DMS 273 treated with DMSO at 0.1 percent for 48 hours (cell line): ENCODE measurements around the gene HMSD.

Experiments used
- DNase-seq: peaks from one replicate; lab custom pipeline; 2025; lab: John Stamatoyannopoulos, UW

HMSD gene

DNA sequence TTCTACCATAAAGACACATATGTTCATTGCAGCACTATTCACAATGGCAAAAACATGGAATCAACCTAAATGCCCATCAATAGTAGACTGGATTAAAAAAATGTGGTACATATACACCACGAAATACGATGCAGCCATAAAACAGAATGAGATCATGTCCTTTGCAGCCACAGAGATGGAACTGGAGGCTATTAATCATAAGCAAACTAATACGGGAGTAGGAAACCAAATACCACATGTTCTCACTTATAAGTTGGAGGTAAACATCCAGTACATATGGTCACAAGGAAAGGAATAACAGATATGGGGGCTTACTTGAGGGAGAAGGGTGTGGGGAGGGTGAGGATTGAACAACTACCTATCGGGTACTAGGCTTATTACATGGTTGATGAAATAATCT lies 7.7 kb downstream of the HMSD start:
- no peak for DNase-seq

DNA sequence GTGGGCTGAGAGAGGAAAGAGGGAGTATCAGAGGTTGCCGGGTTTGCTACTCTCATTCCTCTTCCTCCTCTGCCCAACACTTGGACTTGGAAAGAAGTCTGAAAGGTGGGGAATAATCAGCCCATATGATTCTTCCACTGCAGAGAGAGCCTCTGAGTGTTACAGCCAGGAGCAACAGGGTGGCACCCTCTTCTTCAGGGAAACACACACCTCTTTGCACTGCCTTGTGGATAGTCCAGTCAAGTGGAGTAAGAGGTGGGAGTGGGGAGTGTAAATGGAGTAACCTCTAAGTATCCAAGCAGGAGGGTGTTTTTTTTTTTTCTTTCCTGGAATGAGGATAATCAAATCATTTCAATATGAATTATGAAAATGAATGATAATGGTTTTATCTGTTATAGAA lies 11.8 kb downstream of the HMSD start:
- no peak for DNase-seq

DNA sequence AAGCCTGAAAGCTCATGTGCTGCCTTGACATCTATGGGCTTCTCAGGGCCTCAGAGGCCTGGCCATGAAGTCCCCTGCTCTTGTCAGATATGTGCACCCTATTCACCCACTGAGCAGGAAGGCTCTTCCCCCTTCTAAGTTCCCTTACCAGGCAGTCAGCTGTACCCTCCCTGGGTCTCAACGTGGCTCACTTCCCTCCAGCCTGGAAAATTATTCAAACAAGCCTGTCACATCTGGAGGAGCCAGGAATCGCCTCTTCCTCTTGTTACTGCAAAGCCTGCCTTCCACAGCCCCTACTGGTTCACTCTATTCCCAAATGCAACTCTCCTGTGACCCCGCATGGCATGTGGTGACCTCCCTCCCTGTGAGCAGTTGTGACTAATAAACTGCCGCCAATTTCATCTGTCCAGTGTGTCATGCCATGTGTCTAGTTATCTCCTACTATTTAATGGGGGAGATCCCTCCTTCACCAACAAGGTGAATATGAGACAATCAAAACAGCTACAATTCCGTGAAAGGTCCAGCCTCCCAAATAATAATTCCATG lies 12.4 kb downstream of the HMSD start:
- DNase-seq, result no peak

DNA sequence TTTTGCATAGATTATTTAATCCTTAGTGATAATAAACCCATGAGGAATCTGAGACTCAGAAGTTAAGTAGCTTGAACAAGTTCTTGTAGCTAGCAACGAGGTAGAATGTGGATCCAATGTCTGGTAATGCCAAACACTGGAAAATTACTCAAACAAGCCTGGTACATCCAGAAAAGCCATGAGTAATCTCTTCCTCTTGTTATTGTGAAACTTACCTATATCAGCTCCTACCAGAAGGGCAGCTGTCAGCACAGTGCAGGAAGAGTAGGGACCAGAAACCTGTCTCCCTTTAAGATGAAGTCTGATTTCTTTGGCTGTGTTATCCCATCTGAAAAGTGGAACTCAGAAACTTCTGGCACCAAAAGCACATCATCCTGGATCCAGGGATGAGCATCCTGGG lies 13.0 kb downstream of the HMSD start:
- no peak for DNase-seq

DNA sequence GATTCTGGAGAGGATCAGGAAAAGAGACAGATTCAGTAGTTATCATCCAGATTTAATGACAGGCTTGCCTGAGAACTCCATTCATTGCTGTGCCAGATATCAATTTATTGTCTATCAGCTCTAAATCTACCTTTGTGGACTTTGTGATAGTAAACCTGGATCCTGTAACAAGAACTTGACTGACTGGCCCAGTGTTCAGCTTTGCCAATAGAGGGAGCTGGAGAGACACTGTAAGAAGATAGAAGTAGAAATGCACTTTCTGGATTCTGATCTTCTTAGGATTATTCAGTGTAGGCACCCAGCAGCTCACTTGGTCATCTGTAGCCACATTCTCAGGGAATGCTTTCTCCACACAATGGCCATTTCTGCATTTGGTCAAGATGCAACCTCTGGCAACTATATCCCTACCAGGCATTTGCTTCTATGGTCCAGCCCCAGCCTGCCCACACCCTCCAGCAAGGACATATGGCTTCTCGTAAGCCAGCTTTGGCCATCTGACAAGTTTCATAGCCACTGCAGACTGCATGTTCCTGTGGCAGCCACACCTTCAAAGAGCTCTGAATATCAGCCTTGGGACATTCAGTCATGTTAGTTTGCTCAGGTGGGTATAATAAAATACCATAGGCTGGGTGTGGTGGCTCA lies 14.6 kb downstream of the HMSD start:
- peak; percentile 23 for DNase-seq

DNA sequence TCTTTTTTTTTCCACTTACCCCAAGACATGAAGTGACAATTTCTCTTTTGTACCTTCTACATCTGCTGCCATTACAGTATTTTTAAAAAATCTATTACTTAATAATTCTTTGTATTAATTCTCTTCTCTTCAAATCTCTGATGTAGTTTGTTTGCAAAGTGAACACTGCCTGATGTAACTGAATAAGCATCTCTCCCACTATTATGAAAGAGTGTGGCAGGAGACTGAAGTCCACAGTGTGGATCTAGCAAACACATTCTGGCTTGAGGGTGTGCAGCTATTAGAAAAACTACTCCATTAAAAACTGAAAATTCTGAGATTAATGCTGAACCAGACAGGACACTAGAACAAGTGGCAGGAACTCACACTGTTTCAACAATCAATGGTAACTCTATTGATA lies 15.8 kb downstream of the HMSD start:
- no peak for DNase-seq

DNA sequence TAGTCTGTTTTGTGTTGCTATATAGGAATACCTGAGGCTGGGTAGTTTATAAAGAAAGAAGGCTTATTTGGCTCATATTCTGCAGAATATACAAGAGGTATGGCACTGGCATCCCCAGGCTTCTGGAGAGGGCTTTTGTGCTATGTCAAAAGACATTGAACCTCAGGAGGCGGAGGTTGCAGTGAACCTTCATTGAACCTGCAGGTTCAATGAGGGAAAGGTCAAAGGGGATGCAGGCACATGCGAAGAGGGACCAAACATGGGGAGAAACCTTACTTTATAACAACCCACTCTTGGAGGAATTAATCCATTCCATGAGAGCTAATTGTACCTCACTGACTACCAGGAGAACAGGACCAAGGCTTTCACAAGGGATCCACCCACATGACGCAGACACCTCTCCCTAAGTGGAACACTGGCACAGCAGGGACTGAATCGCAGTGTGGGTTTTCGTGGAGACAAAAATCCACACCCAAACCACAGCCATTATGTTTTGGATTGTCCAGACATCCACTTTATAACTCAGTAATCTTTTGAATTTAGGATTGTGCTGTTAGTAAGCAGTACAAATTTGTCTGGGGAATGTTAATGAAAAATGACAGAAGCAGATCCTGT lies 16.7 kb downstream of the HMSD start:
- DNase-seq, result no peak

DNA sequence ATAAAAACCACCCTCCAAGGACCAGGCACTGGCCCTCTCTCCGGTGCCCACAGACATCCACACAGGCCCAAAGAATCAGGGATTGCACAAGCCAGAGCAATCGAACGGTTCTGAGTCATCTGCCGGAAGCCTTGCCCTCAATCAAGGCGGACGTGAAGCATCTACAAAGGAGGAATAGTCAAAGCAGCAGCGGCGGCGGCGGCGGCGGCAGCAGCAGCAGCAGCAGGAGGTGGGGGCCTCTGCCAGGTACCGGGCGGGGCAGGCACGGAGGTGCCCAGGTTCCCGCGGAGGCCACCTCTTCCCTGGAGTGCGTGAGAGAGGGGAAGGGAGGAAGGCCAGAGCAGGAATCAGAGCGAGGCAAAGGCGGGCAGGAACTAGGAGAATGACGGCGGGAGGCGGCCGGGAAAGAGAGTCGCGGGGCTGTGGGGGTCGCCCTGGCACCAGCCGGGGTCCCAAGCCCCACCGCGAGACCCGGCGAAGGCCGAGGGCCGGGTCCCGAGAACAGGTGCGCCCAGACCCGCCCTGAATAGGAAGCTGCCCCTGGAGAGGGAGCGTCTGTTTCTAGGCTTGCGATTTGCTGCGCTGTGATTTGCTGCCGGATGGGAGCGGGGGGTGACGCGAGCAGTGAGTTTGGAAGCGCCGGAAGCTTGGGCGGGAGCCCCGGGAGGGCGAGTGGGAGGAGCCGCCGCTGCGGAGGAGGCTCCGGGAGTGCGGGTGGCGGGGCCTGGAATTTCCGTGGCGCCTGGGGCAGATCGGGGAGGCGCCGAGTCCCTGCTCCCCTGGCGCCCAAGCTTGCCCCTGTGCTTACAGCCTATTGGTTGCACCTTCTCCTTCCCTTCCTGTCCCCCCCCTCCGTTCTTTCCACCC lies 21.1 kb downstream of the HMSD start, which contains the start of gene SERPINB8:
SERPINB8 (plus strand) TSS at position 140 of the 867 bp plus-strand sequence. CDS start 8,228 bp downstream, outside the sequence.
- DNase-seq, result peak; percentile 76

DNA sequence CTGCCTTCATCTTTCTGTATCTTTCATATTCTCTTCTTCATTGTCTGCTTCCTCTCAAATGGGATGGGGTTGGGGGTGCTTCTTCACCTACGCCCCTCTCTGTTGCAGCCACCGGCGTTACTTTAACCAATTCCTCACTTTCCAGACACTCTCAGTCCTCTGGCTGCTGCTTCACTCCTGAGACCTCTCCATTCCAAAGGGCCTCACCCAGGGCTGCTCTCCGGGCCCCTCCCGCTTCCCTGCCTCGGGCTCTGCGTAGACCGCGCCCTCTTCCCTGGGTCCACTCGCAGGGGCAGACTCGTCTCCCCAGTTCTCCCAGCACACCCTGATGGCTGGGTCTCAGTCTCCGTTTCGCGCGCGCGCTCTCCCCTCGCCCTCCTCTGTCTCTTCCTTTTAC lies 21.7 kb downstream of the HMSD start:
- no peak for DNase-seq

DNA sequence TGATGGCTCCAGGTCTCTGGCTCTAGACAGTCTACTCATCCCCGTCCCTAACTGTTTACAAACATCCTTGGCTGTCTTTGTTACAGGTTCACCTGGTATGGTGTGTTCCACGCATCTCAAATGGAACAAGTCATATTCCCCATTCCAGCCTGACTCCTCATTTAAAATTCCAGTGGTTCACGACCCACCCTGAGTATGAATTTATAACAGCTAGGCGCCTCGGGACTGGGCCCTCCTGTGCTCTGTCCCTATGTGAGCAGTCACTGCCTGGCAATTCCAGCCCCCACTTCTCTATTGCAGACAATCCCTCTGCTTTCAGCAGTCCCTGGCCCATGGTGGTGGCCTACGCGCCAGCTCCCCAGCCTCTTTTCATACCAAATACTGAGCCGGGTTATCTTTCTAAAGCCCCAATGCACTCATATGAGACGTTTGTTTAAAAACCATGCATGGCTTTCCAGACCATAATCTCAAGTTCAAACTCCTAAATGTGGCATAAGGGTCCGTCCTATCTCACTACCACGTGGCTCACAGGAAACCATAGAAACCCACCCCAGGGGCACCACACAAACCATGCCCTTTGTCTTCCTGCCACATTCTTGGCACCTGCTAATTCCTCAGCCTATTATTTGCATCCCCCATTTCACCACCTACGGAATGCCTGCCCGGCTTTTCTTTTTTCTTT lies 22.4 kb downstream of the HMSD start:
- DNase-seq, result no peak

DNA sequence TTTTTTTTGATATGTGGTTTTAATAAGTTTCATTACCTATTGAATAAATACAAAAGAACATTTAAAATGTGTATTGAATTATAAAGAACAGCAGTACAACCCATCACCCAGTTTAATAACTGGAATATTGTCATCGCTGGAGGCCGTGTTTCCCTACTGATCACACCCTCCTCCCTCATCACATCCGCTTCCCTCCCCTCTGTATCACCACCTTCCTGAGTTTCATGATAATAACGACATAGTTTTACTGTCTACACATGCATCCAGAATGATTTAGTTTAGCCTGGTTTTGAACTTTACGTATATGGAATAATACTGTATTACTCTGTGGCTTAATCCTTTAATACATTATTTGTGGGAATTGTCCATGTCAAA lies 22.9 kb downstream of the HMSD start:
- no peak for DNase-seq

DNA sequence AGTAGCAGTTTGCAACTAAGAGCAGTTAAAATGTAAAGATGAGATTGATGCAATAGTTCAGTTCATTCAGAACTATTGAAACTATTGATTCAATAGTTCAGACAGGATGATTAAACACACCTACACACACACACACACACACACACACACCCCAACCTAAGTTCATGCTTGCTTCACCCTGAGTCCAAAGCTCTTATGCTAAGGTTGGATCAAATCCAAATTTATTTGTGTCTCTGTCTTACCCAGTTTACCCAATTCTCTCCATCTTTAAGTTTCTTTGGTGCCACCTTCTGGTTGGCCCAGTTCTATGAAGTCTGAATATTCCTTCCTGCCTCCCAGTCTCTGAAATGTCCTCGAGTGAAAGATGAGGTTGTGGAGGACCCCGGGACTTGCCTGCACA lies 25.9 kb downstream of the HMSD start:
- DNase-seq, result no peak

DNA sequence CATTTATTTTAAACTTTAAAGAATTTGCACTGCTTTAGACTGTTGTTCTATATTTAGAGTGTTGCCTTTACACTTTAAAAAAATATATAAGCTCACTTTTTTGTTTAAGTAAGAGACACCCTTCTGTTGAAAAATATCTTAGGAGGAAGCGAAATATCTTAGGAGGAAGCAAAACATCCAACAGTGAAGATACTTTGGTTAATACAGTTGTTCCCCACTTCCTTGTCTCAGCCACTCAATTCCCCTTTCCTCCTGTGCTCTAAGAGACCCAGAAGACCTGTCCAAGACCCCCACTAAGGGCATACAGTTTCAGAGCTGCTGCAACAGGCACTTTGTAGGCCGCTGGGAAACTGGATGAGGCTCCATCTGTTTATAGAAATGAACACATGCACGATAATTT lies 26.5 kb downstream of the HMSD start:
- DNase-seq, result no peak

DNA sequence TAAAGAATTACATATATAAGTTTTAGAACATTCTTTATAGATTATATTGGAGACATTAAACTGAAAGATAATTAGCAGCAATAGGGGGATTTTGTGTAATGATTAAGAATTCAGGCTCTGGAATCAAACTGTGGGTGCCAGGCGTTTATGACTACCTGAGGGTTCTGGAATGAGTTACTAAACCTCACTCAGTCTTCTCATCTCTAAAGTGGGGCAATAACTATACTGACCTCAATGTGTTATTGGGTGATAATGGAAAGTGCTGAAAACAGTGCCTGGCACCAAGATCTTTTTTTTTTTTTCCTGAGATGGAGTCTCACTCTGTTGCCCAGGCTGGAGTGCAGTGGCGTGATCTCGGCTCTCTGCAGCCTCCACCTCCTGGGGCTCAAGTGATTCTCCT lies 27.9 kb downstream of the HMSD start:
- no peak for DNase-seq

DNA sequence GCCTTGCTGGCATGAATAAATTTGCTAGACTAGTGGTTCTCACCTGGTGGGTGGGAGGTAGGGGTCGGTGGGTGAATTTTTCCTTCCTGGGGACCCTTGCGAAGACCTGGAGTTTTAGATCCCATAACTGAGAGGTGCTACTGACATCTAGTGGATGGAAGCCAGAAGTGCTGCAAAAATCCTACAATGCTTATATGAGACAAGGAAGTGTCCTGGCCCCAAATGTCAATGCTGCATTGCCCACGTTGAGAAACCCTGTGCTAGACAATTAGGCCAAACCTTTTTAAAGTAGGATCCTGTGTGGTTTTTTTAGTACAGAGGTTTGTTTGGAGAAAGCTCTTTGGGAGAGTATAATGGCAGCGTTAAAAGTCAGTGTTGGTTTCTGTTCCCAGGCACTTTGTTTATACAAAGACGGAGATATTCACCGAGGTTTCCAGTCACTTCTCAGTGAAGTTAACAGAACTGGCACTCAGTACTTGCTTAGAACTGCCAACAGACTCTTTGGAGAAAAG lies 30.4 kb downstream of the HMSD start:
- DNase-seq, result no peak

DNA sequence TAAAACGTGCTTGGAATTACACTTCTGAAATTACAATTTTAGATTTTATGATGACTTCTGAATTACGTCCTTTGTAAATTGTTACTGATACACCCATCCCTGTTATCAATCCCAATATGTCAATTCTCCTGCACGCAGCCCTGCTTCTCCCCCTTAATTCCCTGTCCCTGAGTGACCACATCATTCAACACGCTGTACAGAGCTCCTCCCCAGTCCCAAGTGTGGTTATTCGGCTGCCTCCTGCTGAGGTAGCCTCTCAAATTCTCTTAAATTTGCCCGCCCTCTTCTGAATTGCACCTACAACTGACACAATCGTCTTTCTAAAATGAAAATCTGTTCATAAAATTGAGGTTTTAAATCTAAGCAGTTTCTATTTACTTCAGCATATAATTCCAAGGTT lies 30.9 kb downstream of the HMSD start:
- DNase-seq, result no peak

DNA sequence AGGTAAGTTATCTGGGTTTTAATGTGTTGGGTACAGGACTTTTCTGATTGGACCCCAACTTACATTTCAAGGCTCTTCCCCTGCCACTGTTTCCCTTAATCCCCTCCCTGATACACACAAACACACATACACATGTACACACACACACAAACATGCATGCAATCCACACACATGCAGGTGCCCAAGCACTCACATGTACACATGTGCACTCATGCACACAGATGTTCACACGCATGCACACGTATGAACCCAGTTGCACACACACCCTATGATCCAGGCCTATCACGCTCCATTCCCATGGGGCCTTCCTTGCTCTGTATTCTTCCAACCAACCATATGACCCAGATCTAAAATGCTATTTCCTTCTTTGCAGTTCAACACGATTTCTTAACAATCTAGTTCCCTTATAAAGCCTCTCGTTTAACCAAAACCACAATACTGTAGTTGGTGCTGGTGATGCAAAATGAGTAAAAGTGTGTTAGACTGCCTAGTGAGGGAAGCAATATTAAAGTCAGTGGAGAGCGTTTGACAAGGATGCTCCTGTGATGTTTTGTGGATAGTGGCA lies 31.9 kb downstream of the HMSD start:
- DNase-seq, result no peak

DNA sequence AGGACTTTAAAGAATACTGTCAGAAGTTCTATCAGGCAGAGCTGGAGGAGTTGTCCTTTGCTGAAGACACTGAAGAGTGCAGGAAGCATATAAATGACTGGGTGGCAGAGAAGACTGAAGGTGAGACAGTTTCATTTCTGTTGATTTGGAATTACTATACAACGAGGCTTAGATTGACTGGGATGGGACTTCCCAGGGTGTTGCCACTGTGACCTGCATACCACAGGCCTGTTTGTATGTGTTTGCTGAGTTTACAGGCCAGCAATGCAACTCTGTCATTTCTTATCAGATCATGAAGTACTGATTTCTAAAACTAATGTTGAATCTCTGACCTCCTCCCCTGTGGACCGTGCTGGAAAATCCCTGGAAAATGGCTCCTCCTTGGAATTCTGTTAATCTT lies 32.6 kb downstream of the HMSD start:
- DNase-seq, result no peak

DNA sequence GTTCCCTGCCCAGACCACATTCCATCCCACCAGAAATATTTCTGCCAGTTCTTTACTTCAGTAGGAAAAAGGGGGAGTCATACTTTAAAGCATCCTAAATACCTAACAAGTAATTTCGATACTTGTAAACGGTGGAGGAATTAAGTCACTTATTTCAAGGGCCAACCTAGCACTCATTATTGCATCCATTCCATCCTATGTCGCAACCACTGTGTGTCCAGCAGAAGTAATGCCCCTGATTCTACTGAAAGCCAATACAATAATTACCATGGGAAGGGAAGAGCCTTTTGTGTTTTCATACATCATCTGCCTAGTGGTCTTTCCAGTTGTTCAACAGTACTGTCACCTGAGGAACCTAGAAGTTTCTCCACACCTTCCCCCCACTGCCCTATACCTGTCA lies 33.3 kb downstream of the HMSD start:
- no peak for DNase-seq

DNA sequence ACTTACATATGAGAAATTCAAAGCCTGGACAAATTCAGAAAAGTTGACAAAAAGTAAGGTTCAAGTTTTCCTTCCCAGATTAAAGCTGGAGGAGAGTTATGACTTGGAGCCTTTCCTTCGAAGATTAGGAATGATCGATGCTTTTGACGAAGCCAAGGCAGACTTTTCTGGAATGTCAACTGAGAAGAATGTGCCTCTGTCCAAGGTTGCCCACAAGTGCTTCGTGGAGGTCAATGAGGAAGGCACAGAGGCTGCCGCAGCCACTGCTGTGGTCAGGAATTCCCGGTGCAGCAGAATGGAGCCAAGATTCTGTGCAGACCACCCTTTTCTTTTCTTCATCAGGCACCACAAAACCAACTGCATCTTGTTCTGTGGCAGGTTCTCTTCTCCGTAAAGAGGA lies 37.8 kb downstream of the HMSD start:
- no peak for DNase-seq

DNA sequence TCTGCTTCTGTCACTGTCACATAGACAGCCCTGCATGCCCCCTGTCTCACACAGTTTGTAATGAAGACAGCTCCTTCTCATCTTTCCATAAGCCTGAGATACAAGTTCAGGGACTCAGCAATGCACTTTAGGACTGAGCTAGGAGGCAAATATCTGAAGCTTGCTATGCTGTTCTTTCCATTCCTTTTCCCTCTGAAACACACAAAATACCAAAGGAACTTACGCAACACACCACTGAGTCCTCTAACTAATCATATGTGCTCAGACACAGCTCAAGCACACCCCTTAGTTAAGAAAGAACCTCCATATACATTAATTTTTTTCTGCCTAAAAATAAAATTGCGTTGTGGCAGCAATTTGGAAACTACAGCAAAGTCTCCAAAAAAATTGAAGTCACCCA lies 38.6 kb downstream of the HMSD start:
- DNase-seq, result no peak

DNA sequence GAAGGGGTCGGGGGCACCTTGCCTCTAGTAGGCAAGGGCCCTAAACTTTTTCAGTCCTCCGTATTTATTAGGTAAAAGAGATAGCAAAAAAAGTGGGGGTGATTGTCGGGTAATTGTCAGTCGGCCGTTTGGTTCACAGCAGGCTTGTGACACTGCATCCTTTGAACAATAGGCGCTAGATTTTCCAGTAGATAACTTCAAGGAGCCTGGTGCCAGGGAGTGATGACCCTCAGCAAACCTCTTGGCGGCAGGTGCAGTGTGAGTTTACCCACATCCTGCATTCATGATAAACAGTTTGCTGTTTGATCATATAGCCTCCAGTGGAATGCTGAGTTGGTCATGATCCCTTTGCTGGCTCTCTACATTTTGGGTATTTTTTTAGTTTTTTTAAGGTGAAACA lies 43.6 kb downstream of the HMSD start:
- DNase-seq, result no peak
